SK-N-SH (cell line): ENCODE results near the gene CIT.

Experiments
- CHD2 ChIP-seq: fragments of 150-350 bp; IDR thresholded peaks from 2 replicates; pipeline ENCODE4 v1.6.1; 2018; ENCODE audit warnings: low read length; ENCODE audit not compliant: partially characterized antibody
- CTCF ChIP-seq: fragments of 200-600 bp; sonication (generic); IDR thresholded peaks from 2 replicates; pipeline ENCODE4 v1.6.1; 2017; ENCODE audit warnings: antibody characterized with exemption, mild to moderate bottlenecking, moderate library complexity
- RCOR1 ChIP-seq: fragments of 150-350 bp; IDR thresholded peaks from 2 replicates; pipeline ENCODE4 v1.6.1; 2017; ENCODE audit warnings: antibody characterized with exemption, low read length
- TEAD4 ChIP-seq: IDR thresholded peaks from 2 replicates; pipeline ENCODE4 v1.4.0; 2012; ENCODE audit warnings: mild to moderate bottlenecking, borderline replicate concordance; ENCODE audit not compliant: insufficient read depth
- YY1 ChIP-seq: IDR thresholded peaks from 2 replicates; pipeline ENCODE4 v1.4.0; 2012; ENCODE audit warnings: low read depth, mild to moderate bottlenecking

GRCh38 chr12:119828300-119828699 lies 48.8 kb downstream of the CIT start:
- TF ChIP-seq YY1: no peak
- no peak for TF ChIP-seq CTCF
- TF ChIP-seq RCOR1: no peak
- TF ChIP-seq TEAD4: no peak
- TF ChIP-seq CHD2: no peak
